GM19395 (cell line): ENCODE results near the gene ZBTB7C.
A peak's percentile ranks its signal among the peaks of the same experiment; 100 is the strongest.
"Not testable (repeated sequence)": the region's sequence is repeated elsewhere in the genome, so short reads cannot be mapped to it uniquely, and the experiment has no call there.

Source experiments
- ATAC-seq: cut with Tn5 transposase; IDR thresholded peaks from one replicate; pipeline ENCODE4 v1.9.1; 2021; ENCODE audit warnings: mild to moderate bottlenecking, moderate library complexity; ENCODE audit not compliant: unreplicated experiment

Gene ZBTB7C

DNA sequence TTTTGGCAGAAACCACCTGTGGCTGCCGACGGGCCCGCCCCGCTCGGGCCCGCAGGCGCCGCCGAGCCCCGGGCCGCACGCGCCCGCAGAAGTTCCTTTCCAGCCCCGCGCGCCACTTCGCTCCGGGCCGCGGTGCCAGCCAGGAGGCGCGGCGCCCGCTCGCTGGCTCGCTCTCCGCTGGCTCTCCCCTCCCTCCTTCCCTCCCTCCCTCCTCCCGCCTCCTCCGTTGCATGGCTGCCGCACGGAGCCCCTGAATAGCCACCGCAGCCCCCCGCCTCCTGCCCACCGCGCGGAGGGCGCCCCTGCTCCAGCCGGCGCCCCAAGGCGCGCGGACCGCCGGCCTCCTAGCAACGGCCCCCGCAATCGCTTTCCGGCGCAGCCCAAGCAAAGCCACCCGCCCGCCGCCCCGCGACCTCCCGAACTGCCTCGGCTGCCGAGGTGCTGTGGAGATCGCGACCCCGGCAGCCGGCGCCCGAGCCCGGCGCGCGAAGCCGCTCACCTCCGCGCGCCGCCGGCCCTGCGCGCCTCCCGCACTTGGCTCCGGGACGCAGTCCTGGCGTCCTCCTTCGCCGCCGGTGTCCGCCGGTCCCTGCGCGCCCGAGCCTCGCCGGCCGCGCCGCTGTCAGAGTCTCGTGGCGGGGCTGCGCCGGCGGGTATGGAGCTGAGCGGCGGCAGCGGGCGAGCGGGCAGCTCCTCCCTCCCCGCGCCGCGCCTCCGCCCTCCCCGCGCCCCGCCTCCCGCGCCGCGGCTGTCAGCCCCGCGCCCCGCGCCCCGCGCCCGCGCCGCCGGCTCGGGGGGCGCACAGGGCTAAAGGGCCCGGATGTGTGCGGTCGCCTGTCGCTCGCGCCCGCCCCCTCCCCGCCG lies at the start of gene ZBTB7C:
ZBTB7C (minus strand) TSS at position 657 of the 864 bp plus-strand sequence.
- no peak for ATAC-seq

GRCh38 chr18:48456838-48457237 lies 47.7 kb upstream of the ZBTB7C start:
- ATAC-seq, result no peak

DNA sequence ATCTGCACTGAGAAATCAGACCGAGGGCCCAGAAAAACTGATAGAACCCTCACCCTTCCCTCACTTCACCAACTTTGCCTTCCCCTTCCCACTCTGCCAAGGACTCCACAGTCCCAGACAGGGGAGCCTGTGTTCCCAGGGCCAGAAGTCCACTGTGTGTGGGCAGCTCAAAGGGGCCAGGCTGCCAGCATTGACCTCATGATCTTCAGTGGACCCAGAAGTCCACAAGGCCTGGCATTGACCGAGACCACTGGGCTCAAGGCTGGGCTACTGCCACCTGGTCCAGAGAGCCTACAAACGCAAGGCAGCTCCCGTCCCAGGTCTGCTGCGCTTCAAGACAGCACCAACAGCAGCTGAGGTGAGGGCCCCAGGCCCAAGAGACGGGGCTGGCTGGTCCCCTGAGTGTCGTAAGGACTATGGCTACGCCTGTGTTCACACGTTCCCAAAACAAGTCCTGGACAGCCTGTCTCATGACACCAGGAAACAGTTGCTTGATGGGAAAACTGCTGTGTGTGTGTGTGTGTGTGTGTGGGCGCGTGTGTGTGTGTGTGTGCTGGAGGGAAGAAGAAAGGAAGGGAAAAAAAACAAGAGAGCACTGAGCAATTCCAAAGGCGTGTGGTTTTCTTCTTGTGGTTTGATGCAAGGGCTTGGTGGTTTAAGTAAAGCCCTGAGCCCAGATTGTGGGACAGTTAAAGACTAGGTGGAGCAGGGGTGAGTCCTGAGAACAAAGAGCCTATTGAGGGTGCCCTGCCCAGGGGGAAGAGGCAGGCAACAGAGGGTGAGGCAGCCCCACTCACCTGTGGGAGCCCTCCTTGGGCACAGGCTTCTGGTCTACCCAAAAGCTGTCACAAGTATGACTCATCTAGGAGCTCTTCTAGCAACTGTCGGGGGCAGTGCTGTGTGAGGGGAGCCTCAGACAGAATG lies 46.6 kb upstream of the ZBTB7C start:
- no peak for ATAC-seq

DNA sequence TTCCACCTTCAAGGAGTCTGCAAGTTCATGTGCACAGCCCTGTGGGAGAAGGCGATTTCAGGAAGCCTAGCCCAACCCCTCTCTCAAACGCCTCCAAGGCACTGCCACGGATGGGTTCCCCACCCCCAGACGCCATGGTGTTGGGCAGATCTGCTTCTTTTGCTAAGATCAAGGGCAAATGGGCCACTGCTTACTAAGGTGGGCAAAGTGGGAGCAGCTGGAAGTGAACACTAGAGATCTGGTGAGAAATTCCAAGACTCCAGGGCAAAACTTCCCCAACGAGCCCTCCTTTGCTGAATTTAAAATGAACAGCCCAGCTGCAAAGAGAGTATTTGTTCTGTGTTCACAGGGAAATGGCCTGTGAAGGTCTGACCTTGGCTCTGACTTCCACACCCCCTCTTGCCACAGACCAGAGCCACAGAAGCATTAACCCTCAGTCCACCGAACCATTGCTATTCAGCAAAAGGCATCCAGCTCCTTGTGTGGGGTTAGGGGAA lies 45.1 kb upstream of the ZBTB7C start:
- no peak for ATAC-seq

GRCh38 chr18:48453330-48454066 lies 44.3 kb upstream of the ZBTB7C start:
- ATAC-seq, result no peak

DNA sequence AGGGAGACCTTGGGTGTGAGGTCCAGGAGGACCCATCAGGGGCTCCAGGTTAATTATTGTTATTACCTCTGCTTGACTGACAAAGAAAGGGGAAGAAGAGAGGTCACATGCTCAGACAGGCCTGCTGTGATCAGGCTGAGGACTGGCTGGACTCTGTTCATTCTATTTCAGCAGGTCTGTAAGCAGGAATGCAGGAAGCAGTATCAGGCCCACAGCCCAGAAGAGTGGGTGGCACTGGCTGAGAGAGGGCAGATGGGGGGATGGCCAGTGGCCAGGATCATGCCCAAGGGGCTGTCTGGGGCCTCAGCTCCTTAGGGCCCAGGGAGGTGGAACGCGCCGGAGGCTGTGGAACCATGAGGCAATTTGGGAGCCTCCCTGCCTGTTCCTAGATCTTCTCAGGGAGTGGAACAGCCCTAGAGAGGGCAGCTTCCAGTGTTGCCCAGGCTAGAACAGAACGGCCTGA lies 43.7 kb upstream of the ZBTB7C start:
- no peak for ATAC-seq

DNA sequence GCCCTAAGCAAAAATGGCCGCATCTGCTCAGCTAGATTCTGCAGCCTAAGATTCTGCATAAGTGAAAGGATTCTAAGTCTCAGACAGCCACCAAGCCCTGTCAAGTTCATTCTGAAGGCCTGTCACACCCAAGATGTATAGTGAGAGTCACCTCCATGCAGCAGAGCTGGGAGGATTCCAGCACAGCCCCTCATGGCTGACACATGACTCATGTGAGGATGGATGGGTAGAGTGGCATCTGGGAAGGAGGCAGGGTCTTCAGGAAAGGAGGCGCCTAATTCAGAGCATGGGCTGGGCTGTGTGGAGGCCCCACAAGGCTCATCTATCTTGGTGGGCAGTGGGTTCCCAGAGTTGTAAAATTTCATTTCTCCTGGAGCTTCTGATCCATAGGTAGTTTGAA lies 41.5 kb upstream of the ZBTB7C start:
- no peak for ATAC-seq

- peak; percentile 63 for ATAC-seq
Observed at GRCh38 chr18:48446582-48447225, 37.5 kb upstream of the ZBTB7C start.

DNA sequence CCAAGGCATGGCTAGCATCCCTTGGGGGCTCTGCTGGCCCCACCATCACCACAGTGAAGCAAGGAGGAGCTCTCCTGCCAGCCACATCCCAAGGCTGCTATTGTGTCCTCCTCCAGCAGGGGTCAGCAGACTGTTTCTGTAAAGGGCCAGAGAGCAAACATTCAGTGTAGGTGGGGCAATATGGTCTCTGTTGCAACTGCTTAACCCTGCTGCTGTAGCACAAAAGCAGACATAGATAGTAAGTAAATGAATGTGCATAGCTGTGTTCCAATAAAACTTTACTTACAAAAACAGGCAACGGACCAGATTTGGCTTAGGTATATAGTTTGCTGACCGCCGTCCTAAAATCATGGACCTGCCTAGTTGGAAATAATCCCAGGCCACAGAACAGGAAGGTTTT lies 36.4 kb upstream of the ZBTB7C start:
- peak; percentile 70 for ATAC-seq

- ATAC-seq, result no peak
Observed at GRCh38 chr18:48442761-48443160, 33.6 kb upstream of the ZBTB7C start.

DNA sequence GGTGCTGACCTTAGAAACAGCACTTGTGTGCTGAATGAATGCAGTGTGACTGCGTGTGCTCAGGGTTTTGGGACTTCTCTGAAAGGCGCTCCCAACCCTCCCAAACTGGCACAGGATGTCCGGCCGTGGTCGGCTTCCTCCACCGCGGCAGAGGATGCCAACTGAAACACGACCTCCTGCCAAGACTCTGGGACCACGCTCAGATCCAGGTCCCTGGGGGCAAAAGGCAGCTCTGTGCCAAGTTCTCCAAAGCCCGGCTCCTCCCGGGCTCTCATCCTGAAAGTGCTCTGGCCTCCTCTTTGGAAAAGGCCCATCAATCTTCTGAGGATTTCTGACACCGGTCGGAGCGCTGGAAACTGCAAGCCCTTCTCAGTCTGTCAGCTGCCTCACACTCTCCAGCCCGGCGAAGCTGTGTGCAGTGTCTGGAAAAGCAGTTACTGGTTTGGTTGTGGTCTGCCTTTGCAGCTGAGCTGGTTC lies 32.3 kb upstream of the ZBTB7C start:
- no peak for ATAC-seq

GRCh38 chr18:48440924-48441323 lies 31.7 kb upstream of the ZBTB7C start:
- no peak for ATAC-seq

DNA sequence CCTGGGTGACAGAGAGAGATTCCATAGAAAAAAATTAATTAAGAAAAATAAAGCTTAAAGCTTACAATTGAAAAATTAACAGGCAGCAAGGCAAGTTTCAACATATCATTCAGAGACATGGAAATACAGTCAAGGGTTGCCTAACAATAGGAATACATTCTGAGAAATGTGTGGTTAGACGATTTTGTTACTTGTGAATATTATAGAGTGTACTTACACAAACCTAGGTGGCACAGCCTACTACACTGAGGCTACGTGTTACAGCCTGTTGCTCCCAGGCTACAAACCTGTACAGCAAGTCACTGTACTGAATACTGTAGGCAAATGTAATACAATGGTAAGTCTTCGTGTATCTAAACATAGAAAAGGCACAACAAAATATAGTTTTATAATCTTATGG lies 27.7 kb upstream of the ZBTB7C start:
- ATAC-seq, result no peak

DNA sequence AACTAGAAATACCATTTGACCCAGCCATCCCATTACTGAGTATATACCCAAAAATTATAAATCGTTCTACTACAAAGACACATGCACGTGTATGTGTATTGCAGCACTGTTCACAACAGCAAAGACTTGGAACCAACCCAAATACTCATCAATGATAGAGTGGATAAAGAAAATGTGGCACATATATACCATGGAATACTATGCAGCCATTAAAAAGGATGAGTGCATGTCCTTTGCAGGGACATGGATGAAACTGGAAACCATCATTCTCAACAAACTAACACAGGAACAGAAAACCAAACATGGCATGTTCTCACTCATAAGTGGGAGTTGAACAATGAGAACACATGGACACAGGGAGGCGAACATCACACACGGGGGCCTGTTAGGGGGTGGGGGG lies 25.2 kb upstream of the ZBTB7C start:
- ATAC-seq, result not testable (repeated sequence)

DNA sequence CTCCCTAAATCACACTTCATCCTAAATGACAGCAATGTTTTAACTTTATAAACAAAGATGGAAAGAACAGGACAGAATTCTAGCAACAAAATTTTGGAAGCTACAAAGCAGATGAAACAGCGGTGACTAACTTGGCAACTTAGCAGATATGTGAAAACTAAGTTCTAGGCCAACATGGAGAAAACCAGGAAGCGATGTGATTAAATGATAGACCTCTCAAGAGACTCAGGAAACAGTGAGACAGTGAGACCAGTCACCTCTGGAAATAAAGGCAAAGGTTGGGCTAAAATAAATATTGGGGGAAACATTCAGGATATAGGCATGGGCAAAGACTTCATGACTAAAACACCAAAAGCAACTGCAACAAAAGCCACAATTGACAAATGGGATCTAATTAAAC lies 24.4 kb upstream of the ZBTB7C start:
- ATAC-seq, result no peak

DNA sequence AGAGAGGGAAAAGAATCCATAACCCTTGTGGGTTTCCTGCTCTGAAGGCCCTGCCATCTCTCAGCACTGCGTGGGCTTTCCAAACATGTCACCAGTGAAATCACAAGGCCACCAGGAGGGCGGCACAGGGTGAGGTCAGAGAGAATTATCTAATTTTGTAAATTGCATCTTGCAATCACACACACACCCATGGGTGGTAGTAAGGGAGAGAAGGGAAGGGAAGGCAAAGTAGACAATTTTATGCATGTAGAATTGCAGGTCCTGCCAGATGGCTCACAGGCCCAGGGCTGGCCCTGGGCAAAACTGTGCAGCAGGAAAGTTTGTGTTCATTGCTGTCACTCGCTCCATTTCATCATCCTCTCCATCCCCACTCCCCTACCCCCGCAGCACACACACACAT lies 21.0 kb upstream of the ZBTB7C start:
- no peak for ATAC-seq

- ATAC-seq, result no peak
Observed at GRCh38 chr18:48428475-48429177, 19.4 kb upstream of the ZBTB7C start.

DNA sequence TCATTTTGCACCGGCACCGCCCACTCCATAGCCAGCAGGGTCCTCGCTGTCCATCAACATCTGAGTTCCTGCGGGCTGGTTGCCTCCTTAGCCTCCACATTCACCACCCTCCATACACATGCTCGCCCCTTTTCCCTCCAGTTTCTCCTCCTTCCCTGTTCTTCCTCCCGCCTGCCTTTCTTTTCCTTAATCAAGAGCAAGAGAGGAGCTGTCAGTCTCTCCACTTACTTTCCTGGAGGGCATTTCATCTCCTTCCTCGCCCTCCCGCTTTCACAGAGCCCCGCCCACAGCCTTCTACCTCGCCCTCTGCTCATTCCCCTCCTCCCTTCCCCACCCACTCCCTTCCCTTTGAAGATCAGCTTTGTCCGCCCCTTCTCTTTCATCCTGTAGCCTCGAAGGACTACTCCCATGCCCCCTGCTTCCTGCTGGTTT lies 13.8 kb upstream of the ZBTB7C start:
- ATAC-seq, result no peak

GRCh38 chr18:48419277-48420022 lies 10.3 kb upstream of the ZBTB7C start:
- no peak for ATAC-seq
